RKO (cell line): Measurements from ENCODE around the gene FSD1L.
"Not testable (repeated sequence)": the region's sequence is repeated elsewhere in the genome, so short reads cannot be mapped to it uniquely, and the experiment has no call there.

ENCODE experiments used
- DNase-seq: peaks from one replicate; pipeline ENCODE4 v3.0.0-alpha.2; 2016; ENCODE audit warnings: low spot score

Gene FSD1L

GRCh38 chr9:105557804-105558610, 110.2 kb downstream of the FSD1L start, which contains the start of gene FKTN:
Gene FKTN, plus strand, starts transcription at chr9:105558131. Its CDS starts 16,902 bp downstream, at chr9:105575033.
- peak; percentile 93 for DNase-seq

GRCh38 chr9:105572455-105572854, 124.6 kb downstream of the FSD1L start:
- no peak for DNase-seq

GRCh38 chr9:105579952-105580351, 132.1 kb downstream of the FSD1L start:
- not testable (repeated sequence) for DNase-seq

GRCh38 chr9:105581550-105581949, 133.7 kb downstream of the FSD1L start:
- not testable (repeated sequence) for DNase-seq

GRCh38 chr9:105593145-105593544, 145.3 kb downstream of the FSD1L start:
- no peak for DNase-seq
